H9 (cell line): ENCODE measurements around the gene H2BK1. TPM values are rescaled to one million over a fixed set of nuclear protein-coding genes. Genes with fewer than 3 reads are reported as not detected.

ENCODE experiments used
- DNase-seq: peaks from one replicate; pipeline ENCODE4 v3.0.0-alpha.2; 2017
- H2AFZ ChIP-seq: one replicate; pipeline ENCODE4 v1.6.1; 2013; ENCODE audit warnings: mild to moderate bottlenecking, low read length, control low read depth, moderate library complexity
- H2AK5ac ChIP-seq: 2 replicates; pipeline ENCODE4 v1.6.1; 2013; ENCODE audit warnings: low read length, control low read depth, mixed read lengths; ENCODE audit not compliant: insufficient read length
- H2BK120ac ChIP-seq: one replicate; pipeline ENCODE4 v1.6.1; 2013; ENCODE audit warnings: low read depth, mild to moderate bottlenecking, low read length, control low read depth, inconsistent platforms; ENCODE audit not compliant: poor library complexity, severe bottlenecking
- H2BK12ac ChIP-seq: 2 replicates; pipeline ENCODE4 v1.6.1; 2013; ENCODE audit warnings: low read length, control low read depth, mixed read lengths, low read depth; ENCODE audit not compliant: insufficient read length
- H2BK15ac ChIP-seq: 2 replicates; pipeline ENCODE4 v1.6.1; 2013; ENCODE audit warnings: low read depth, low read length, control low read depth
- H2BK20ac ChIP-seq: one replicate; pipeline ENCODE4 v1.6.1; 2013; ENCODE audit warnings: low read depth, mild to moderate bottlenecking, low read length, control low read depth, inconsistent platforms; ENCODE audit not compliant: poor library complexity, severe bottlenecking
- H2BK5ac ChIP-seq: 2 replicates; pipeline ENCODE4 v1.6.1; 2013; ENCODE audit warnings: low read length, control low read depth, mixed read lengths; ENCODE audit not compliant: insufficient read length
- H3K14ac ChIP-seq: 2 replicates; pipeline ENCODE4 v1.6.1; 2013; ENCODE audit warnings: low read length, control low read depth; ENCODE audit not compliant: insufficient read depth
- H3K18ac ChIP-seq: 2 replicates; pipeline ENCODE4 v1.6.1; 2013; ENCODE audit warnings: low read depth, mild to moderate bottlenecking, mixed read lengths, low read length, control low read depth; ENCODE audit not compliant: insufficient read length
- H3K23ac ChIP-seq: 2 replicates; pipeline ENCODE4 v1.6.1; 2013; ENCODE audit warnings: low read length, control low read depth, mixed read lengths, low read depth; ENCODE audit not compliant: insufficient read length
- H3K23me2 ChIP-seq: 2 replicates; pipeline ENCODE4 v1.6.1; 2013; ENCODE audit warnings: low read depth, mild to moderate bottlenecking, mixed read lengths, low read length, control low read depth; ENCODE audit not compliant: insufficient read length, poor library complexity, severe bottlenecking
- H3K27ac ChIP-seq: 2 replicates; pipeline ENCODE4 v1.5.1; 2013; ENCODE audit warnings: low read length, control low read depth, mixed read lengths, low read depth; ENCODE audit not compliant: insufficient read length
- H3K27me3 ChIP-seq: 2 replicates; pipeline ENCODE4 v1.6.1; 2013; ENCODE audit warnings: low read length, control low read depth, inconsistent platforms; ENCODE audit not compliant: insufficient read depth
- H3K4ac ChIP-seq: 2 replicates; pipeline ENCODE4 v1.6.1; 2013; ENCODE audit warnings: low read depth, mild to moderate bottlenecking, control low read depth, inconsistent platforms, low read length, moderate library complexity
- H3K4me1 ChIP-seq: 2 replicates; pipeline ENCODE4 v1.6.1; 2013; ENCODE audit warnings: low read length, control low read depth, inconsistent platforms; ENCODE audit not compliant: insufficient read depth
- H3K4me2 ChIP-seq: 2 replicates; pipeline ENCODE4 v1.6.1; 2013; ENCODE audit warnings: low read length, control low read depth, mixed read lengths; ENCODE audit not compliant: insufficient read length, insufficient read depth
- H3K56ac ChIP-seq: 2 replicates; pipeline ENCODE4 v1.6.1; 2013; ENCODE audit warnings: low read depth, mild to moderate bottlenecking, mixed read lengths, low read length, control low read depth; ENCODE audit not compliant: insufficient read length
- H3K79me1 ChIP-seq: 2 replicates; pipeline ENCODE4 v1.6.1; 2013; ENCODE audit warnings: low read depth, mild to moderate bottlenecking, moderate library complexity, low read length, control low read depth, inconsistent platforms; ENCODE audit not compliant: insufficient read depth, poor library complexity, severe bottlenecking
- H3K79me2 ChIP-seq: 2 replicates; pipeline ENCODE4 v1.6.1; 2013; ENCODE audit warnings: low read length, control low read depth, inconsistent platforms; ENCODE audit not compliant: insufficient read depth
- H3K9ac ChIP-seq: 2 replicates; pipeline ENCODE4 v1.6.1; 2013; ENCODE audit warnings: low read length, control low read depth, mixed read lengths; ENCODE audit not compliant: insufficient read length; ENCODE audit errors: extremely low read depth
- H3K9me3 ChIP-seq: one replicate; pipeline ENCODE4 v1.6.1; 2013; ENCODE audit warnings: low read depth, low read length, inconsistent platforms; ENCODE audit not compliant: control insufficient read depth
- H3T11ph ChIP-seq: one replicate; pipeline ENCODE4 v1.6.1; 2013; ENCODE audit warnings: mild to moderate bottlenecking, low read length, control low read depth, inconsistent platforms
- H4K20me1 ChIP-seq: one replicate; pipeline ENCODE4 v1.6.1; 2013; ENCODE audit not compliant: control insufficient read depth, insufficient read length, insufficient read depth
- H4K5ac ChIP-seq: 2 replicates; pipeline ENCODE4 v1.6.1; 2013; ENCODE audit warnings: low read depth, mild to moderate bottlenecking, mixed read lengths, low read length, control low read depth; ENCODE audit not compliant: insufficient read length
- H4K8ac ChIP-seq: replicated peaks from 2 replicates; pipeline ENCODE4 v1.6.1; 2013; ENCODE audit warnings: low read length, control low read depth, mixed read lengths, low read depth; ENCODE audit not compliant: insufficient read length
- H4K91ac ChIP-seq: 2 replicates; pipeline ENCODE4 v1.6.1; 2013; ENCODE audit warnings: low read depth, mild to moderate bottlenecking, moderate library complexity, mixed read lengths, low read length, control low read depth; ENCODE audit not compliant: insufficient read length
- H3K27ac Mint-ChIP-seq, 3 experiments: 2 replicates in 2 of 3; 3 replicates in 1 of 3; pipeline ENCODE4 v1.8.0; 2020 to 2021; ENCODE audit warnings: mixed read lengths in 3 of 3, mild to moderate bottlenecking in 1 of 3, moderate library complexity in 1 of 3
- H3K27me3 Mint-ChIP-seq: 2 replicates; pipeline ENCODE4 v1.8.0; 2021; ENCODE audit warnings: low read depth, mild to moderate bottlenecking, moderate library complexity, mixed read lengths
- H3K36me3 Mint-ChIP-seq, 3 experiments: 2 replicates in 2 of 3; 3 replicates in 1 of 3; pipeline ENCODE4 v1.8.0; 2020 to 2021; ENCODE audit warnings: low read depth in 3 of 3, mixed read lengths in 3 of 3; ENCODE audit not compliant: insufficient read depth in 1 of 3
- H3K4me1 Mint-ChIP-seq, 2 experiments: 2 replicates each; pipeline ENCODE4 v1.8.0; 2020; ENCODE audit warnings: mixed read lengths in 2 of 2
- H3K4me3 Mint-ChIP-seq, 2 experiments: 2 replicates in 1 of 2; 3 replicates in 1 of 2; pipeline ENCODE4 v1.8.0; 2020 to 2021; ENCODE audit warnings: mild to moderate bottlenecking in 2 of 2, mixed read lengths in 2 of 2, moderate library complexity in 1 of 2
- H3K9me3 Mint-ChIP-seq, 2 experiments: 2 replicates in 1 of 2; 3 replicates in 1 of 2; pipeline ENCODE4 v1.8.0; 2020; ENCODE audit warnings: mild to moderate bottlenecking in 2 of 2, mixed read lengths in 2 of 2, moderate library complexity in 1 of 2
- WGBS: extraction: QIAGEN DNeasy Blood & Tissue Kit; methylation state at CpG from one replicate; pipeline ENCODE4 v1.1.7; 2013; ENCODE audit warnings: missing lambda C conversion rate, low lambda C conversion rate, mixed read lengths; ENCODE audit not compliant: insufficient read length; ENCODE audit errors: extremely low coverage; 5-methylcytosine and 5-hydroxymethylcytosine counted together
- total RNA-seq: library from RNA; stranded (reverse); gene quantifications from 2 replicates; pipeline ENCODE4 v1.2.1, GENCODE V29; 2021
- TF ChIP-seq, protein P1 (sequence below): fragments of 200-600 bp; sonication (generic); conservative IDR thresholded peaks from 3 replicates; pipeline ENCODE4 v1.8.0; 2021; ENCODE audit warnings: antibody characterized with exemption, mild to moderate bottlenecking

Gene H2BK1
- total RNA-seq, 1 experiment from 2014 or later, result not detected

DNA sequence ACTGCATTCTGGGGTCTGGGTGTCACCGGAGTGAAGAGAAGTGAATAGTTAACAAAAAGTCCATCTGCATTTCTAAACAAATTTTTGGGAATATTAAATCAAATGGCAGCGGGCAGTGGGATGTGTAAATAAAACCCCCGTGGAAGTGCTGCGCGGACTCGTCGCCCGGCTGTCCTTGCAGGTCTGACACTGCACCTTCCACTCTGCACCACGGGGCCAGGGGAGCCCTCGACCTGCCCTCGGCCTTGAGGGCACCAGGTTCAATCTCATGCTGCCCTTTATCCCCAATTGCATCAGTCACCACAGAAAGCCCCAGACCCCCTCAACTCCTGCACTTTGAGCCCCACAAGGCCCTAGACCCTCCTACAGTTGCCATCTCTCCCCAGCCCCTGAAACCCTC is 44.6 kb upstream of the H2BK1 start:
- Histone ChIP-seq H2AK5ac (no peak overlapping the region), H2BK15ac (no peak overlapping the region), H4K91ac (no peak overlapping the region), H4K5ac (no peak overlapping the region), H3K56ac (no peak overlapping the region), H3K27me3 (peaks cover 7% of the 10 kb centered on the region; the same call in 1 of the 2 replicates), H2AFZ (no peak overlapping the region), H3K23ac (no peak overlapping the region), H3K14ac (no peak overlapping the region), H3K4ac (no peak overlapping the region), H2BK12ac (no peak overlapping the region), H2BK120ac (no peak overlapping the region), H3T11ph (no peak overlapping the region), H3K4me2 (no peak overlapping the region), H3K79me1 (no peaks in the 10 kb centered on the region), H4K8ac (no peak overlapping the region), H2BK20ac (no peak overlapping the region), H3K4me1 (peaks cover 6% of the 10 kb centered on the region; the same call in 1 of the 2 replicates), H2BK5ac (no peak overlapping the region), H3K79me2 (no peaks in the 10 kb centered on the region), H4K20me1 (no peaks in the 10 kb centered on the region), H3K9me3 (no peaks in the 10 kb centered on the region), H3K9ac (no peak overlapping the region), H3K23me2 (peaks cover 11% of the 10 kb centered on the region), H3K27ac (no peak overlapping the region), H3K18ac (no peak overlapping the region)
- H3K4me3 Mint-ChIP-seq, result no peak overlapping the region; a peak in 1 of 5 replicates
- peak overlapping the region in 1 of 3 experiments; percentile 55; a peak in 1 of 7 replicates for H3K27ac Mint-ChIP-seq
- peaks cover 26 to 45% of the 10 kb centered on the region in 2 experiments for H3K4me1 Mint-ChIP-seq
- no peak for DNase-seq
- WGBS, result no CpG with 5 or more reads among the region's 11 CpGs
- H3K36me3 Mint-ChIP-seq, result no peaks in the 10 kb centered on the region; a peak in 1 of 7 replicates
- H3K27me3 Mint-ChIP-seq, result peaks cover 85% of the 10 kb centered on the region
- no peaks in the 10 kb centered on the region; a peak in 1 of 5 replicates for H3K9me3 Mint-ChIP-seq
- TF ChIP-seq, protein P1, sequence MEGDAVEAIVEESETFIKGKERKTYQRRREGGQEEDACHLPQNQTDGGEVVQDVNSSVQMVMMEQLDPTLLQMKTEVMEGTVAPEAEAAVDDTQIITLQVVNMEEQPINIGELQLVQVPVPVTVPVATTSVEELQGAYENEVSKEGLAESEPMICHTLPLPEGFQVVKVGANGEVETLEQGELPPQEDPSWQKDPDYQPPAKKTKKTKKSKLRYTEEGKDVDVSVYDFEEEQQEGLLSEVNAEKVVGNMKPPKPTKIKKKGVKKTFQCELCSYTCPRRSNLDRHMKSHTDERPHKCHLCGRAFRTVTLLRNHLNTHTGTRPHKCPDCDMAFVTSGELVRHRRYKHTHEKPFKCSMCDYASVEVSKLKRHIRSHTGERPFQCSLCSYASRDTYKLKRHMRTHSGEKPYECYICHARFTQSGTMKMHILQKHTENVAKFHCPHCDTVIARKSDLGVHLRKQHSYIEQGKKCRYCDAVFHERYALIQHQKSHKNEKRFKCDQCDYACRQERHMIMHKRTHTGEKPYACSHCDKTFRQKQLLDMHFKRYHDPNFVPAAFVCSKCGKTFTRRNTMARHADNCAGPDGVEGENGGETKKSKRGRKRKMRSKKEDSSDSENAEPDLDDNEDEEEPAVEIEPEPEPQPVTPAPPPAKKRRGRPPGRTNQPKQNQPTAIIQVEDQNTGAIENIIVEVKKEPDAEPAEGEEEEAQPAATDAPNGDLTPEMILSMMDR, result no peak
